Measurements from ENCODE around the gene TMEM163.

- TF ChIP-seq EZH2 (IDR thresholded peaks at IDR 0.05; ENCODE audit: insufficient read depth, low read length) (no peak), CTCF (IDR thresholded peaks at IDR 0.05; ENCODE audit: insufficient read depth, low read depth, low read length) (no peak)
These were observed 19.5 kb upstream of the TMEM163 start for GRCh38 chr2:134738141-134738870.

Data from astrocyte (in vitro differentiated cells and primary cell).